RWPE2 (cell line): Measurements from ENCODE around the gene ITPKC.

Source experiments
- ATAC-seq: fragments of 200-7000 bp; cut with Tn5 transposase; 3 replicates; pipeline ENCODE4 v1.9.1; 2021; ENCODE audit warnings: low read depth
- DNase-seq: peaks from one replicate; pipeline ENCODE4 v3.0.0-alpha.2; 2020; ENCODE audit warnings: low spot score
- H3K27ac ChIP-seq: fragments of 450-650 bp; 2 replicates; pipeline ENCODE4 v1.5.1; 2017; ENCODE audit warnings: mild to moderate bottlenecking; ENCODE audit not compliant: poor library complexity, severe bottlenecking
- H3K27me3 ChIP-seq: fragments of 250-450 bp; sonication (Bioruptor Pico); 2 replicates; pipeline ENCODE4 v1.5.1; 2021; ENCODE audit warnings: mild to moderate bottlenecking, moderate library complexity; ENCODE audit not compliant: insufficient read depth, poor library complexity, severe bottlenecking
- H3K36me3 ChIP-seq: fragments of 250-450 bp; sonication (Bioruptor Pico); 2 replicates; pipeline ENCODE4 v1.5.1; 2020; ENCODE audit warnings: low read depth, mild to moderate bottlenecking, moderate library complexity
- H3K4me1 ChIP-seq: fragments of 250-450 bp; sonication (Bioruptor Pico); 2 replicates; pipeline ENCODE4 v1.5.1; 2021; ENCODE audit warnings: mild to moderate bottlenecking, moderate library complexity; ENCODE audit not compliant: insufficient read depth, poor library complexity, severe bottlenecking
- H3K4me3 ChIP-seq: fragments of 250-450 bp; sonication (Bioruptor Pico); 2 replicates; pipeline ENCODE4 v1.5.1; 2021; ENCODE audit warnings: mild to moderate bottlenecking, moderate library complexity; ENCODE audit not compliant: severe bottlenecking
- H3K9me3 ChIP-seq: fragments of 250-450 bp; sonication (Bioruptor Pico); 2 replicates; pipeline ENCODE4 v1.5.1; 2021; ENCODE audit warnings: mild to moderate bottlenecking, moderate library complexity; ENCODE audit not compliant: severe bottlenecking
- CTCF ChIP-seq: fragments of 450-650 bp; IDR thresholded peaks from one replicate; pipeline ENCODE4 v1.5.1; 2017; ENCODE audit warnings: mild to moderate bottlenecking, moderate library complexity; ENCODE audit not compliant: poor library complexity, severe bottlenecking

Gene ITPKC

GRCh38 chr19:40704491-40705361 lies 12.2 kb upstream of the ITPKC start:
- Histone ChIP-seq H3K27me3 (no peaks in the 10 kb centered on the region), H3K9me3 (no peaks in the 10 kb centered on the region), H3K4me3 (no peak overlapping the region), H3K27ac (no peak overlapping the region), H3K36me3 (peaks cover 67% of the 10 kb centered on the region), H3K4me1 (no peaks in the 10 kb centered on the region)
- TF ChIP-seq CTCF: no peak
- ATAC-seq: no peak
- no peak for DNase-seq

GRCh38 chr19:40705362-40705651 lies 11.6 kb upstream of the ITPKC start:
- Histone ChIP-seq H3K27me3 (no peaks in the 10 kb centered on the region), H3K4me3 (no peak overlapping the region), H3K9me3 (no peaks in the 10 kb centered on the region), H3K4me1 (no peaks in the 10 kb centered on the region), H3K27ac (no peak overlapping the region), H3K36me3 (peaks cover 72% of the 10 kb centered on the region)
- TF ChIP-seq CTCF: no peak
- no peak for ATAC-seq
- no peak for DNase-seq

- no peak for DNase-seq
- Histone ChIP-seq H3K36me3 (peaks cover 78% of the 10 kb centered on the region), H3K4me3 (no peak overlapping the region), H3K4me1 (no peaks in the 10 kb centered on the region), H3K27me3 (no peaks in the 10 kb centered on the region), H3K27ac (no peak overlapping the region), H3K9me3 (no peaks in the 10 kb centered on the region)
- no peak for ATAC-seq
- TF ChIP-seq CTCF: no peak
Measured at GRCh38 chr19:40705950-40706619, 10.8 kb upstream of the ITPKC start.

- no peak overlapping the region for H3K4me3 ChIP-seq
- ATAC-seq (no peak), DNase-seq (no peak)
- no peaks in the 10 kb centered on the region for H3K27me3 ChIP-seq
- no peak for TF ChIP-seq CTCF
- H3K27ac ChIP-seq: no peak overlapping the region
- H3K4me1 ChIP-seq: no peaks in the 10 kb centered on the region
- no peaks in the 10 kb centered on the region for H3K9me3 ChIP-seq
- H3K36me3 ChIP-seq: peaks cover 76% of the 10 kb centered on the region
Measured at GRCh38 chr19:40707615-40708014, 9.3 kb upstream of the ITPKC start.

DNA sequence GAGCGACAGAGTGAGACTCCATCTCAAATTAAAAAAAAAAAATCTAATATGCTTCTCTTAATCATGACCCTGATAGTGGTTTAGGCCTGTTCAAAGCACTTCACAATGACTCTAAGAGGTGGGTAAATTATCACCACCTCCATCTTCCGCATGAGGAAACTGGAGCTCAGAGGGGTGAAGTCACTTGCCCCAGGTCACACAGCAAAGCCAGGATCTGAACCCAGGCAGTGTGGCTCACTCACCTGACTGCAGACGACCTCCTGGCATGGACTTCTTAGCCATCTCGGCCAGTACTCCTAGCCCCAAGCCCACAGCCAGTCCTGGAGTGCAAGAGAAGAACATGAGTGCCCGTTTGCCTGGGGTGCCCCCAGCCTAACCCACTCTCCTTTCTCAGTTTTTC lies 7.1 kb upstream of the ITPKC start:
- peaks cover 62% of the 10 kb centered on the region for H3K36me3 ChIP-seq
- H3K4me3 ChIP-seq: no peak overlapping the region
- no peaks in the 10 kb centered on the region for H3K9me3 ChIP-seq
- ATAC-seq (no peak), DNase-seq (no peak)
- no peak for TF ChIP-seq CTCF
- H3K4me1 ChIP-seq: no peaks in the 10 kb centered on the region
- H3K27ac ChIP-seq: no peak overlapping the region
- H3K27me3 ChIP-seq: no peaks in the 10 kb centered on the region
